Coronary artery (tissue), 2 donors: ENCODE measurements around the gene PCIF1.

ENCODE experiments used
- DNase-seq: peaks from one replicate; pipeline ENCODE4 v3.0.0-alpha.2; 2017; ENCODE audit warnings: low spot score
- H3K27ac ChIP-seq, 2 donors: fragments of 200-600 bp; sonication (generic); one replicate each; pipeline ENCODE4 v1.5.1; 2016 to 2019
- H3K4me3 ChIP-seq: fragments of 200-600 bp; sonication (generic); 2 replicates; pipeline ENCODE4 v1.5.1; 2016; ENCODE audit warnings: mild to moderate bottlenecking, moderate library complexity
- TF ChIP-seq, protein P1 (sequence below): fragments of 200-600 bp; sonication (generic); IDR thresholded peaks from one replicate; pipeline ENCODE4 v1.5.1; 2019; ENCODE audit warnings: antibody characterized with exemption

The PCIF1 gene

DNA sequence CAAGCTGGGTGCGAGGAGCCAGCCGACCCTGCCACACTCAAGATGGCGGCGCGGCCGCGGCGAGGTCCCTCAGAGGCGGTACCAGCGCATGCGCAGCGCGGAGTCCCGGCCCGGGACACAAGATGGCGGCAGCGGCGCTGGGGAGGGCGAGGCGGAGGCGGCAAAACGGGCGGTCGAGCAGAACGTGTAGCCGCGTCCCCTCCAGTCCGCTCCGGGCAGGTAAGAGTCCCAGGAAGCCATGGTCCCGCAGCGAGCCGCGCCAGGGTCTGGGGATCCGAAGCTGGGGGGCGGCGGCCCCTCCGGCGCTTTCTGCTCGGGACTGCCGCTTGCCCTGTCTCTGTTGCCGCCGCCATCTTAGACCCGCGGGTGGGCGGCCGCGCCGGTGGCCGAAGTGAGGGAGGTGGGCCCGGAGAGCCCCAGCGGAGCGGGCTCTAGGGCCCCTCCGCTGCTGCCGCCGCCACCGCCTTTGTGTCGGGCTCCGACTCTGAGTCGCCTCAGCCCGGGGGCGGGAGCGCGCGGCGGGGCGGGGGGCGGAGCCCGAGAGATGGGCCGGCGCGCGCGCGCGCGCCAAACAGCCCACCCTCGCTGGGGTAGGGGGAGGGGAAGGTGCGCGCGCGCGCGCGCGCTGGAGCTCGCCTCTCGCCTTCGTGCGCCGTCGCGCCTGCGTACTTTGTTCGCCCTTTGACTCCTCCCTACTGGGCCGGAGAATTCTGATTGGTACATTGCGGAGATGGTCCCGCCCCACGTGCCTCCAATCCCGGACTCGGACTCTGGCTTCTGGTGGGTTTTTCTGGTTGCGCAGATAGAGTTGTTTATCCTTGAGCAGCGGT, at the start of gene PCIF1:
Gene PCIF1 (plus strand): TSS at position 98 of the 830 bp plus-strand sequence. CDS start 4,317 bp downstream, outside the sequence.
- H3K27ac ChIP-seq: peak within 1 kb of the TSS; percentile 98 to 100
- peak; percentile 98 for DNase-seq
- H3K4me3 ChIP-seq: peak within 1 kb of the TSS; percentile 89
- TF ChIP-seq, protein P1, sequence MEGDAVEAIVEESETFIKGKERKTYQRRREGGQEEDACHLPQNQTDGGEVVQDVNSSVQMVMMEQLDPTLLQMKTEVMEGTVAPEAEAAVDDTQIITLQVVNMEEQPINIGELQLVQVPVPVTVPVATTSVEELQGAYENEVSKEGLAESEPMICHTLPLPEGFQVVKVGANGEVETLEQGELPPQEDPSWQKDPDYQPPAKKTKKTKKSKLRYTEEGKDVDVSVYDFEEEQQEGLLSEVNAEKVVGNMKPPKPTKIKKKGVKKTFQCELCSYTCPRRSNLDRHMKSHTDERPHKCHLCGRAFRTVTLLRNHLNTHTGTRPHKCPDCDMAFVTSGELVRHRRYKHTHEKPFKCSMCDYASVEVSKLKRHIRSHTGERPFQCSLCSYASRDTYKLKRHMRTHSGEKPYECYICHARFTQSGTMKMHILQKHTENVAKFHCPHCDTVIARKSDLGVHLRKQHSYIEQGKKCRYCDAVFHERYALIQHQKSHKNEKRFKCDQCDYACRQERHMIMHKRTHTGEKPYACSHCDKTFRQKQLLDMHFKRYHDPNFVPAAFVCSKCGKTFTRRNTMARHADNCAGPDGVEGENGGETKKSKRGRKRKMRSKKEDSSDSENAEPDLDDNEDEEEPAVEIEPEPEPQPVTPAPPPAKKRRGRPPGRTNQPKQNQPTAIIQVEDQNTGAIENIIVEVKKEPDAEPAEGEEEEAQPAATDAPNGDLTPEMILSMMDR: no peak

DNA sequence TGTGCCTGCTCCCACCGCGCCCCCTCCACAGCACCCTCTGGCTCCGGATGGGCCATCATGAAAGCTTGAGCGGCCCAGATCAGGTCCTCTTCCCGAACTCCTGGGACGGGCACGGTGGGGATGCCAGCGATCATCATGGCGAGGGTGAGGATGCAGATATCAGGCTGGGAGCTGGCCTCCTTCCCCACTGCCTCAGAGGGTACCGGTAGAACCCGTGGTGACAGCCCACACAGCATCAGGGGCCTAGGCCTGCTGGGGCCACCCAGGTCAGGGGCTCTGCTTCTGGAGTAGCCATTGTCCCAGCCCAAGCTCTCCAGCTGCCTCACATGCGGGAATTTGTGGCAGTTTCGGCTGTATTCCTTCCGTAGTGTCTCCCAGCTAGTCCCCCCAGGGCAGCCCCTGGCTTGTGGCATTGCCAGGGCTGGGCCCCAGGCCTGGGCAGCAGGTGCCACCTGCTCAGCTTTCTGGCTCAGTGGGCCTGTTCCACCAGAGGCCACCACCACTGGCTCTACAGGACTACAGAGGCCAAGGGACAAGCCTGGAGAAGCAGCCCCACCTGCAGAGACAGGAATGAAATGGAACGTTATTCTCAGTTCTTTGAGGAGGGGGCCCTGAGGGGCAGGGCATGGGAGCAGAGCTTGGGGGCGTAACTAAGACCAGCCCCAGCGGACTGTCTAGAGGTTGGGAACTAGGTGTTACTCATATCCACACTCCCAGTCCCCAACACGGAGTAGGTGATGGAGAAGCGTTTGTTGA, 47.7 kb upstream of the PCIF1 start:
- TF ChIP-seq, protein P1: no peak
- DNase-seq: no peak
- Histone ChIP-seq H3K27ac (no peak overlapping the region), H3K4me3 (no peak overlapping the region)

DNA sequence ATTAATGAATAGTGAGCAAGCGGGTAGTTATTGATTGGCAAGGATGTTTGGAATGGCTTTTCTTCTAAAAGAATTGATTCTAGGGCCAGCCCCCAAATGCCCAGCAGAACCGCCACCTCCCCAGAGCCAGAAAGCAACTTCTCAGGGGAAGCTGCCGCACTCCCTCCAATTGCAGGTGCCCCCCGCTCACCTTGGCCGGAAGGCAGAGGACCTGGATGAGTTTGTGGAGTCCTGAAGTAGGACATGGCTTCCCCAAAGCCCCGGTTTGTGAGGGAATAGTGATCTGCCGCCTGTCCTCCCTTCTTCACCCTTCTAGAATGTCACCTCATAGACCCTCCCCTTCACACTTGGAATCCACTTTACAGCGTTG, 47.2 kb upstream of the PCIF1 start, which contains the start of gene SPATA25:
Gene SPATA25 (minus strand): TSS at position 277 of the 370 bp plus-strand sequence. CDS start 32 bp downstream, at position 245.
- no peak within 1 kb of the TSS for H3K27ac ChIP-seq
- TF ChIP-seq, protein P1: no peak
- DNase-seq: no peak
- no peak within 1 kb of the TSS for H3K4me3 ChIP-seq

DNA sequence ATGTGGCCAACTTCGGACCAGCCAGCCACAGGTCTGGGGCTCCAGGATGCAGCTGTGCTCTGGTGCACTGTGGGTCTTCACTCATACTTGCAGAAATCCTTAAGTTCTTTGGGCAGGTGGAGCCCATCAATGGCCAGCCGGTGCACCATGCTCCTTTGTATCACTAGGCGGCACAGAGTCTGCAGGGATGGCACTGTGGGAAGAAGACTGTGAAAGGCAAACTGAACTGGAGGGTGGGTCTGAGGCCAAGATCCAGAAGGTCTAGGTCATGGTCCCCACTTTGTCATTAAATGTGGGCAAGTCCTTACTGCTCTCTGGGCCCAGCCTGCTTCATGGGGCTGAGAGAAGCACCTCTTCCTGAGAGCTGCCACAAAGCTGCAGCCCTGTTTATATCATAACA, 45.8 kb upstream of the PCIF1 start:
- DNase-seq: no peak
- H3K4me3 ChIP-seq: no peak overlapping the region
- H3K27ac ChIP-seq: no peak overlapping the region
- TF ChIP-seq, protein P1: no peak

DNA sequence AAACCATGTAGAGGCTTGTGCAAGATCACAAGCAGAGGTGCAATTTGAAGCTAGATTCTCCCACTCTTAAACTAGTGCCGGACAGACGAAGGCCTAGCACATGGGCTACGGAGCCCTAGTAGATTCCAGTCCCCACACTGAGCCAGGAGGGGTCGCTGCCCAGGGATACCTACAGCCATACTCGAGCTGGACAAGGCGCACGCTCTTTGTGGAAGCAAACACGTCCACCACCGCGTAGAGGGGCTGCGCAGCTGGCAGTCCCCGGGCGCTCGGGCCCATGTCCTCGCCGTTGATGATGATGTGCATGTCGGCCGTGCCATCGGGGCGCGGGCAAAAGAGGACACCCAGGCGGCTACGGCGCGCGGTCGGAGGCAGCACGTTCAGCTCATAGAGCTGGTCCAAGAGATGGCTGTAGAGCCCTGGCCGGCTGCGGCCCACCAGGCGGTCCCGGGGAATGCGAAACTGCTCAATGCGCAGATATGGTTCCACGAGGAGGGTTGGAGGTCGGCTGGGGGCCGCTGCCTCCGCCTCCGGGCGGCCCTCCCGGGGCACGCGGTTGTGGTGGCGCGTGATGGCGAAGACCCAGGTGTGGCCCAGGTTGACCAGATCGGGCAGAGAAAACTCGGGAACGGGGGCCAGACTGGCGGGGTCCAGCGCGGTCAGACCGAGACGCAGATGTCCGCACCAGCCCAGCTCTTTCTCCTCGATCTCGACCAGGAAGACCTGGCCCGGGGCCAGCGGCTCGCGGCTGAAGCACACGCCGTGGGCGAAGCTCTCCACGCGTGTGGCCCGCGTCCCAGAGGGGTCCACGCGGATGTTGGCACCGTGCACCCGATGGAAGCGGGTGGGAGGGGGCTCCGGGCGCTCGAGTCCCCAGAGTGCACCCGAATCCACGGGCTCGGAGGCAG, 44.2 kb upstream of the PCIF1 start:
- peak overlapping the region; percentile 71 to 96 for H3K27ac ChIP-seq
- peak overlapping the region; percentile 95 for H3K4me3 ChIP-seq
- DNase-seq: no peak
- TF ChIP-seq, protein P1: peak; percentile 62
